ENCODE measurements around the gene ESR1.

DNA sequence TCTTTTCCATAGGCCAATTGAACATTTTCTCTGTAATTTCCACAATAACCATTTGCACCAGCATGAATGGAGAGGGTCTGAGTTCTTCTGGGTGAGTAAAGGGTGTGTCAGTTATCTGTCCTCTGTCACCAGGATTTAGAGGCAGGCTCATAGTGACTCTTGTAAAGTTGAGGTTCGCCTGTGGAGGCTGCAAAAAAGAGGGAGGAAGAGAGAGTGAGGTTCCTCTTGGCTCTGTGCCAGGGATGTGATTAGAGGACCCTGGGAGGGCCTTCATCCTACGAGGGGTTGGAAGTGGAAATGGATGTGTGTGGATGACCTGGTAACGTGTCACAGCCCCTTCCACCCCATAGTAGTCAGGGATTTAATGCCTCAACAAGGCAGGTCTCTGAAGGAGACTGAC, 242.0 kb downstream of the ESR1 start:
- TF ChIP-seq POLR2A (IDR thresholded peaks at IDR 0.05) (no peak), EP300 (IDR thresholded peaks at IDR 0.05) (no peak), POLR2AphosphoS5 (IDR thresholded peaks at IDR 0.05) (no peak)
- TF ChIP-seq, protein P1, sequence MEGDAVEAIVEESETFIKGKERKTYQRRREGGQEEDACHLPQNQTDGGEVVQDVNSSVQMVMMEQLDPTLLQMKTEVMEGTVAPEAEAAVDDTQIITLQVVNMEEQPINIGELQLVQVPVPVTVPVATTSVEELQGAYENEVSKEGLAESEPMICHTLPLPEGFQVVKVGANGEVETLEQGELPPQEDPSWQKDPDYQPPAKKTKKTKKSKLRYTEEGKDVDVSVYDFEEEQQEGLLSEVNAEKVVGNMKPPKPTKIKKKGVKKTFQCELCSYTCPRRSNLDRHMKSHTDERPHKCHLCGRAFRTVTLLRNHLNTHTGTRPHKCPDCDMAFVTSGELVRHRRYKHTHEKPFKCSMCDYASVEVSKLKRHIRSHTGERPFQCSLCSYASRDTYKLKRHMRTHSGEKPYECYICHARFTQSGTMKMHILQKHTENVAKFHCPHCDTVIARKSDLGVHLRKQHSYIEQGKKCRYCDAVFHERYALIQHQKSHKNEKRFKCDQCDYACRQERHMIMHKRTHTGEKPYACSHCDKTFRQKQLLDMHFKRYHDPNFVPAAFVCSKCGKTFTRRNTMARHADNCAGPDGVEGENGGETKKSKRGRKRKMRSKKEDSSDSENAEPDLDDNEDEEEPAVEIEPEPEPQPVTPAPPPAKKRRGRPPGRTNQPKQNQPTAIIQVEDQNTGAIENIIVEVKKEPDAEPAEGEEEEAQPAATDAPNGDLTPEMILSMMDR (IDR thresholded peaks at IDR 0.05), result no peak

Measured in suprapubic skin (tissue), 4 donors.